ENCODE measurements around the gene BOC. TPM values are rescaled to one million over a fixed set of nuclear protein-coding genes. Genes with fewer than 3 reads are reported as not detected.

The BOC gene
- total and polyA plus RNA-seq, 2 of the 8 experiments (the other 6 are each of a cell fraction or from before 2014, with no cell fraction given), result 6.9 to 9.3 TPM

GRCh38 chr3:113264283-113265131, 53.1 kb downstream of the BOC start (continued):
- no peak for TF ChIP-seq CBX5 (IDR thresholded peaks at IDR 0.05; ENCODE audit: low read depth, low read length)
- TF ChIP-seq FOSL1 (IDR thresholded peaks at IDR 0.05; ENCODE audit: insufficient read depth, low read depth, low read length), result no peak
- TF ChIP-seq KDM1A (IDR thresholded peaks at IDR 0.05; ENCODE audit: borderline replicate concordance, low read length), result no peak
- peak; percentile 34 for TF ChIP-seq CHD7 (IDR thresholded peaks at IDR 0.05; ENCODE audit: insufficient replicate concordance, low read length)
- peak; percentile 79 for TF ChIP-seq ASH2L (IDR thresholded peaks at IDR 0.05; ENCODE audit: low read length)
- TF ChIP-seq RBBP5 (IDR thresholded peaks at IDR 0.05; ENCODE audit: borderline replicate concordance, low read depth, low read length), result no peak; the same call in 1 of the 2 replicates
- TF ChIP-seq JUND (IDR thresholded peaks at IDR 0.05; ENCODE audit: low read length), result 0 out of 2 replicates have a peak, but pooled peaks have one; percentile 10
- TF ChIP-seq HDAC6 (IDR thresholded peaks at IDR 0.05; ENCODE audit: low read depth, low read length), result no peak
- TF ChIP-seq SP1 (IDR thresholded peaks at IDR 0.05; ENCODE audit: low read depth, low read length), result no peak
- TF ChIP-seq CHD1 (IDR thresholded peaks at IDR 0.05; ENCODE audit: low read depth, low read length), result no peak
